ENCODE data around the gene MAP2. TPM values are rescaled to one million over a fixed set of nuclear protein-coding genes. Genes with fewer than 3 reads are reported as not detected.
A peak's percentile ranks its signal among the peaks of the same experiment; 100 is the strongest.

Gene MAP2
- total and polyA plus RNA-seq, 4 donors, result 0.70 to 4.2 (median 1.9) TPM

DNA sequence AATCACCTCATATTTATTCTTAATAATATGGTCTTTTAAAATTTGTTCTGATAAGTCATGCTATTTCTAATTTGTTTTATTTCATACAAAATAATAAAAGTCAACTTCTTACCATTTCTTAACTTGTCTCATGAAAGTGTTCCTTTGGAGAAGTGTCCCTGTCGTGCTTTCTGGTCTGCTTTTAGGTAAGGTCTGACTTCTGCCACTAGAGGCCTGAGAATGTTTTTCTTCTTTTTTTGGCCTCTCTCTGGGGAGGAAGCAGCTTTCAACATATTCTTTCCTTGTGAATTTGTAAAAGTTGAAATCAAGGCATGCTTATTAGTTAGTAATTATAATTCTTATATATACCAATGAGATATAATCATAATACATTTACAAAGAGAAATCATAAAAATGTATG lies 39.4 kb downstream of the MAP2 start:
- 70% methylated on average over 1 of the region's 1 CpG for WGBS
- Histone ChIP-seq H3K36me3 (ENCODE audit: control insufficient read depth in 4 of 4, insufficient read depth in 3 of 4, low read depth in 1 of 4, low read length in 3 of 4) (no peaks in the 10 kb centered on the region), H3K27ac (ENCODE audit: low read depth in 1 of 2, low read length in 2 of 2) (no peak overlapping the region), H3K27me3 (ENCODE audit: control insufficient read depth in 4 of 4, insufficient read depth in 4 of 4, low read length in 3 of 4) (no peaks in the 10 kb centered on the region), H3K9me3 (ENCODE audit: control insufficient read depth in 4 of 4, low read length in 3 of 4) (no peaks in the 10 kb centered on the region), H3K9ac (ENCODE audit: low read depth in 1 of 2, low read length in 2 of 2) (no peak overlapping the region), H3K4me3 (ENCODE audit: low read depth in 1 of 3, low read length in 3 of 3) (no peak overlapping the region), H3K4me1 (ENCODE audit: control insufficient read depth in 4 of 4, insufficient read depth in 4 of 4, low read length in 3 of 4) (peaks cover 0 to under 1% (median 0%) of the 10 kb centered on the region in 4 donors)
- no peak for TF ChIP-seq YY1 (IDR thresholded peaks at IDR 0.05)
- peak in 1 of 2 donors; percentile 19 for TF ChIP-seq RAD21 (IDR thresholded peaks at IDR 0.05)
- no peak for DNase-seq (ENCODE audit: low spot score)

DNA sequence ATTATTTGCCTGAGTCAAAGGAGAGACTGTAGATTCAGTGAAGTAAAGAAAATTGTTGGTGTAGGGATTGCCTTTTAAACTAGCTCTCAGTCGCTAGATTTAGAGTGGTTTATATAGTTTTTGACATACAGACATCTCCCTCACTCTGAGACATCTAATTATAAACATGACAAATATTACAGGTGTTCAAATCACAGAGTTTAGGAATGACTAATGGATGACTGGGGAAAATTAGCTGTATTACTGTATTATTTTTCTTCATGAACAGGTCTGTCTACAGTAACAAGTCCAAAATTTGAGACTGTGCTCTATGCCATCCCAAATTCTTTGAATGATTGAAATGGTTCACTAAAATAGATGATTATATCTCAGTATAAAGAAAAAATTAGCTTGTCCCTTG lies 40.0 kb downstream of the MAP2 start:
- Histone ChIP-seq H3K9me3 (ENCODE audit: control insufficient read depth in 4 of 4, low read length in 3 of 4) (no peaks in the 10 kb centered on the region), H3K9ac (ENCODE audit: low read depth in 1 of 2, low read length in 2 of 2) (no peak overlapping the region), H3K27ac (ENCODE audit: low read depth in 1 of 2, low read length in 2 of 2) (no peak overlapping the region), H3K4me3 (ENCODE audit: low read depth in 1 of 3, low read length in 3 of 3) (no peak overlapping the region), H3K4me1 (ENCODE audit: control insufficient read depth in 4 of 4, insufficient read depth in 4 of 4, low read length in 3 of 4) (no peaks in the 10 kb centered on the region), H3K27me3 (ENCODE audit: control insufficient read depth in 4 of 4, insufficient read depth in 4 of 4, low read length in 3 of 4) (no peaks in the 10 kb centered on the region), H3K36me3 (ENCODE audit: control insufficient read depth in 4 of 4, insufficient read depth in 3 of 4, low read depth in 1 of 4, low read length in 3 of 4) (no peaks in the 10 kb centered on the region)
- no peak for TF ChIP-seq NR2F2 (IDR thresholded peaks at IDR 0.05)
- TF ChIP-seq, protein P1, sequence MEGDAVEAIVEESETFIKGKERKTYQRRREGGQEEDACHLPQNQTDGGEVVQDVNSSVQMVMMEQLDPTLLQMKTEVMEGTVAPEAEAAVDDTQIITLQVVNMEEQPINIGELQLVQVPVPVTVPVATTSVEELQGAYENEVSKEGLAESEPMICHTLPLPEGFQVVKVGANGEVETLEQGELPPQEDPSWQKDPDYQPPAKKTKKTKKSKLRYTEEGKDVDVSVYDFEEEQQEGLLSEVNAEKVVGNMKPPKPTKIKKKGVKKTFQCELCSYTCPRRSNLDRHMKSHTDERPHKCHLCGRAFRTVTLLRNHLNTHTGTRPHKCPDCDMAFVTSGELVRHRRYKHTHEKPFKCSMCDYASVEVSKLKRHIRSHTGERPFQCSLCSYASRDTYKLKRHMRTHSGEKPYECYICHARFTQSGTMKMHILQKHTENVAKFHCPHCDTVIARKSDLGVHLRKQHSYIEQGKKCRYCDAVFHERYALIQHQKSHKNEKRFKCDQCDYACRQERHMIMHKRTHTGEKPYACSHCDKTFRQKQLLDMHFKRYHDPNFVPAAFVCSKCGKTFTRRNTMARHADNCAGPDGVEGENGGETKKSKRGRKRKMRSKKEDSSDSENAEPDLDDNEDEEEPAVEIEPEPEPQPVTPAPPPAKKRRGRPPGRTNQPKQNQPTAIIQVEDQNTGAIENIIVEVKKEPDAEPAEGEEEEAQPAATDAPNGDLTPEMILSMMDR (IDR thresholded peaks at IDR 0.05; ENCODE audit: low read depth, low read length, missing input control), result no peak
- no peak for TF ChIP-seq MAX (IDR thresholded peaks at IDR 0.05)
- TF ChIP-seq JUND (IDR thresholded peaks at IDR 0.05), result no peak
- no peak for TF ChIP-seq FOXA1 (IDR thresholded peaks at IDR 0.05)
- no peak for TF ChIP-seq ATF3 (IDR thresholded peaks at IDR 0.05)
- TF ChIP-seq SP1 (IDR thresholded peaks at IDR 0.05), result no peak
- TF ChIP-seq RAD21 (IDR thresholded peaks at IDR 0.05), result no peak
- TF ChIP-seq GABPA (IDR thresholded peaks at IDR 0.05 in 1 of 2, conservative IDR thresholded peaks at IDR 0.05 in 1 of 2), result no peak
- TF ChIP-seq EGR1 (IDR thresholded peaks at IDR 0.05; ENCODE audit: low read depth in 2 of 2), result no peak
- TF ChIP-seq, protein P2, sequence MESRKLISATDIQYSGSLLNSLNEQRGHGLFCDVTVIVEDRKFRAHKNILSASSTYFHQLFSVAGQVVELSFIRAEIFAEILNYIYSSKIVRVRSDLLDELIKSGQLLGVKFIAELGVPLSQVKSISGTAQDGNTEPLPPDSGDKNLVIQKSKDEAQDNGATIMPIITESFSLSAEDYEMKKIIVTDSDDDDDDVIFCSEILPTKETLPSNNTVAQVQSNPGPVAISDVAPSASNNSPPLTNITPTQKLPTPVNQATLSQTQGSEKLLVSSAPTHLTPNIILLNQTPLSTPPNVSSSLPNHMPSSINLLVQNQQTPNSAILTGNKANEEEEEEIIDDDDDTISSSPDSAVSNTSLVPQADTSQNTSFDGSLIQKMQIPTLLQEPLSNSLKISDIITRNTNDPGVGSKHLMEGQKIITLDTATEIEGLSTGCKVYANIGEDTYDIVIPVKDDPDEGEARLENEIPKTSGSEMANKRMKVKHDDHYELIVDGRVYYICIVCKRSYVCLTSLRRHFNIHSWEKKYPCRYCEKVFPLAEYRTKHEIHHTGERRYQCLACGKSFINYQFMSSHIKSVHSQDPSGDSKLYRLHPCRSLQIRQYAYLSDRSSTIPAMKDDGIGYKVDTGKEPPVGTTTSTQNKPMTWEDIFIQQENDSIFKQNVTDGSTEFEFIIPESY (IDR thresholded peaks at IDR 0.05), result no peak
- no peak for TF ChIP-seq REST (IDR thresholded peaks at IDR 0.05)
- TF ChIP-seq FOXA2 (IDR thresholded peaks at IDR 0.05), result no peak
- TF ChIP-seq HNF4G (IDR thresholded peaks at IDR 0.05), result no peak
- TF ChIP-seq TAF1 (conservative IDR thresholded peaks at IDR 0.05), result no peak
- no peak for TF ChIP-seq RXRA (IDR thresholded peaks at IDR 0.05)
- no peak for TF ChIP-seq YY1 (IDR thresholded peaks at IDR 0.05)
- no peak for TF ChIP-seq HNF4A (conservative IDR thresholded peaks at IDR 0.05)
- 84% methylated on average over 1 of the region's 1 CpG for WGBS
- DNase-seq (ENCODE audit: low spot score), result no peak

Measured in liver (tissue), 9 donors.